Mesodermal cell (in vitro differentiated cells): ENCODE data around the gene C1orf174.

Experiments
- H3K27ac ChIP-seq: 2 replicates; pipeline ENCODE4 v1.7.0; 2013; ENCODE audit warnings: mild to moderate bottlenecking, low read depth, low read length, moderate library complexity; ENCODE audit not compliant: severe bottlenecking
- H3K36me3 ChIP-seq: 2 replicates; pipeline ENCODE4 v1.7.1; 2013; ENCODE audit warnings: mild to moderate bottlenecking, low read length, moderate library complexity; ENCODE audit not compliant: control insufficient read depth, insufficient read depth
- H3K4me1 ChIP-seq: one replicate; pipeline ENCODE4 v1.7.1; 2013; ENCODE audit warnings: mild to moderate bottlenecking, low read length; ENCODE audit not compliant: insufficient read depth, control insufficient read depth, poor library complexity, severe bottlenecking
- H3K4me3 ChIP-seq: 2 replicates; pipeline ENCODE4 v1.7.0; 2013; ENCODE audit warnings: low read length, control low read depth, mild to moderate bottlenecking; ENCODE audit not compliant: insufficient read depth, poor library complexity, severe bottlenecking; ENCODE audit errors: extremely low read depth
- H3K9me3 ChIP-seq: 2 replicates; pipeline ENCODE4 v1.7.1; 2013; ENCODE audit warnings: mild to moderate bottlenecking, low read length, moderate library complexity; ENCODE audit not compliant: control insufficient read depth
- WGBS, 2 experiments: methylation state at CpG; one replicate each; pipeline ENCODE4 v1.1.5; 2013; ENCODE audit warnings: missing lambda C conversion rate in 2 of 2; ENCODE audit not compliant: insufficient coverage in 2 of 2; 5-methylcytosine and 5-hydroxymethylcytosine counted together

The C1orf174 gene

DNA sequence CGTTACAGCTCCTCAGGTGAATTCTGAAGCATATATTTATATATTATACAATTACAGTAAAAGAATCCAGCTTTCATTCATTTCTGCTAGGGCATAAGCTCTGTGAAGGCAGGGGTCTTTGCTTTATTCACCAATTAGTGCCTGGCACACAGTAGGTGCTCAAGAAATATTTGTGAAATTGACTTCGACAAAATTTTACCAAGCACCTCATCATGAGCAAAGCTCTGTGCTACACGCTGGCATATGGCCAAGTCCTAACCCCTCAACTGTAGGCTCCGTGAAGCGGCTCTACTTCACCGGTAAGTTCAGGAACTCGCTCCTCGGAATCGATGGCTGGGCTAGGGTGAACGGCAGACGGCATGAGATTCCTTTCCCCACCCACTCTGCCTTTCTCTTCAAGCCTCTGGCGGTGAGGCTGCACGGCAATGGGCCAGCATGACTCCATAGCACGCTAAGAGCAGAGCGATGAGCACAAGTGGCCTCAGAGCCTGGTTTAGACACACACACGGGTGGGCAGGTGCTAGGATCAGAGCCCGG, 8.7 kb downstream of the C1orf174 start:
- no peak overlapping the region for H3K27ac ChIP-seq
- H3K36me3 ChIP-seq = peaks cover 78% of the 10 kb centered on the region
- WGBS, 2 experiments = 96 to 98% methylated on average over 14 to 15 of the region's 17 CpGs
- H3K4me3 ChIP-seq = no peak overlapping the region
- H3K9me3 ChIP-seq = no peaks in the 10 kb centered on the region
- H3K4me1 ChIP-seq = no peaks in the 10 kb centered on the region

- WGBS, 2 experiments = 96 to 97% methylated on average over 22 to 23 of the region's 26 CpGs
- Histone ChIP-seq H3K4me3 (no peak overlapping the region), H3K36me3 (peaks cover 75% of the 10 kb centered on the region), H3K4me1 (no peaks in the 10 kb centered on the region), H3K27ac (no peak overlapping the region), H3K9me3 (no peaks in the 10 kb centered on the region)
These were observed 9.4 kb downstream of the C1orf174 start for GRCh38 chr1:3890389-3891328.

DNA sequence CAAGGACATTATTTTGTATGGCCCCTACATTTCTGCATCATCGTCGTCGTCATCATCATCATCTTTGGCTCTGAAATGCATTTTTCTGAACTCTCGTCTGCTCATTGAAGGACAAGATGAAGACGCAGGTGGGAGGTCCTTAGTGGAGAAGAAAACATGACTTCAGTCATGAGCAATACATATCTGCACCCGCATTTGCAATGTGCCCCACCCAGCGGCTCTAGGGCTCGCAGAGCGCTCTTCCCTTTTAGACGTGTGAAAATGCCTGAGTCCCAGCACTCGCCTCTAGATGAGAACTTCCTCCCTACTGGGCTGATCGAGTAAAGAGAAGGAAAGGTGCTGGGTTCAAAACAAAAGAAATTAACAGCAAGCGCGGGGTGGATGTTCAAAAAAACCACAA, 10.1 kb downstream of the C1orf174 start:
- no peaks in the 10 kb centered on the region for H3K4me1 ChIP-seq
- no peaks in the 10 kb centered on the region for H3K9me3 ChIP-seq
- WGBS, 2 experiments = 95 to 98% methylated on average over 11 to 13 of the region's 14 CpGs
- no peak overlapping the region for H3K27ac ChIP-seq
- H3K4me3 ChIP-seq = no peak overlapping the region
- peaks cover 70% of the 10 kb centered on the region for H3K36me3 ChIP-seq

GRCh38 chr1:3888301-3888700, 11.8 kb downstream of the C1orf174 start:
- H3K4me3 ChIP-seq = no peak overlapping the region
- no peaks in the 10 kb centered on the region for H3K4me1 ChIP-seq
- 93 to 95% methylated on average over 15 of the region's 15 CpGs for WGBS, 2 experiments
- H3K9me3 ChIP-seq = no peaks in the 10 kb centered on the region
- H3K36me3 ChIP-seq = peaks cover 66% of the 10 kb centered on the region
- H3K27ac ChIP-seq = no peak overlapping the region

GRCh38 chr1:3886691-3887090, 13.4 kb downstream of the C1orf174 start:
- 92 to 95% methylated on average over 7 of the region's 8 CpGs for WGBS, 2 experiments
- Histone ChIP-seq H3K36me3 (peaks cover 56% of the 10 kb centered on the region), H3K27ac (no peak overlapping the region)

GRCh38 chr1:3886106-3886670, 13.9 kb downstream of the C1orf174 start:
- 92 to 98% methylated on average over 13 to 15 of the region's 15 CpGs for WGBS, 2 experiments
- Histone ChIP-seq H3K27ac (no peak overlapping the region), H3K4me1 (no peaks in the 10 kb centered on the region), H3K36me3 (peaks cover 51% of the 10 kb centered on the region), H3K9me3 (no peaks in the 10 kb centered on the region), H3K4me3 (no peak overlapping the region)

More at GRCh38 chr1:3886691-3887090, 13.4 kb downstream of the C1orf174 start:
- no peaks in the 10 kb centered on the region for H3K9me3 ChIP-seq
- H3K4me1 ChIP-seq = no peaks in the 10 kb centered on the region
- H3K4me3 ChIP-seq = no peak overlapping the region

GRCh38 chr1:3885611-3886010, 14.5 kb downstream of the C1orf174 start:
- H3K27ac ChIP-seq = no peak overlapping the region
- no peak overlapping the region for H3K4me3 ChIP-seq
- peaks cover 46% of the 10 kb centered on the region for H3K36me3 ChIP-seq
- WGBS, 2 experiments = 84 to 94% methylated on average over 6 to 7 of the region's 7 CpGs
- no peaks in the 10 kb centered on the region for H3K4me1 ChIP-seq
- no peaks in the 10 kb centered on the region for H3K9me3 ChIP-seq

GRCh38 chr1:3884966-3885365, 15.1 kb downstream of the C1orf174 start:
- H3K4me1 ChIP-seq = no peaks in the 10 kb centered on the region
- H3K36me3 ChIP-seq = peaks cover 39% of the 10 kb centered on the region
- no peaks in the 10 kb centered on the region for H3K9me3 ChIP-seq
- 96 to 98% methylated on average over 11 of the region's 13 CpGs for WGBS, 2 experiments
- no peak overlapping the region for H3K4me3 ChIP-seq
- H3K27ac ChIP-seq = no peak overlapping the region

DNA sequence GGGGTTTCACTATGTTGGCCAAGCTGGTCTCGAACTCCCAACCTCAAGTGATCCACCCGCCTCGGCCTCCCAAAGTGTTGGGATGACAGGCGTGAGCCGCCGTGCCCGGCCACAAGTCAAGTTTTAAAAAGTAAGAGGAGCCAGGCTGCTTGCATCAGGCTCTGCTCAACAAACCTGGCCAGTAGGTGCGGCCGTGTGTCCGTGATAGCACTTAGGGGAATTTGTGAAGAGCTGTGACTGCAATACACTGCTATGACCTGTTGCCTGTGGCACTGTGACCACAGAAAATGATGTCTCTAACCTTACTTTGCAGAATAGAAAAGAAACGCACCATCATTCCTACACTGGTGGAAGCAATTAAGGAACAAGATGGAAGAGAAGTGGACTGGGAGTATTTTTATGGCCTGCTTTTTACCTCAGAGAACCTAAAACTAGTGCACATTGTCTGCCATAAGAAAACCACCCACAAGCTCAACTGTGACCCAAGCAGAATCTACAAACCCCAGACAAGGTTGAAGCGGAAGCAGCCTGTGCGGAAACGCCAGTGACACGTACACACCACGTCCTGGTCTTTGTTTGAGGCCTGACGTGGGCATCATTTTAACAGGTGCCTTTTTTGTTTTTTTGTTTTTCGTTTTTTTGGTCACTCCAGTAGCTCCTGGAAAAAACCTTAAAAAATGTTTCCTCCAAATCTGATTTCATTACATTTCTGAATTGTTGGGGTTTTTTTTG, 16.7 kb downstream of the C1orf174 start:
- no peak overlapping the region for H3K27ac ChIP-seq
- peaks cover 28% of the 10 kb centered on the region for H3K36me3 ChIP-seq
- no peak overlapping the region for H3K4me3 ChIP-seq
- H3K4me1 ChIP-seq = no peaks in the 10 kb centered on the region
- peaks cover 10% of the 10 kb centered on the region for H3K9me3 ChIP-seq
- WGBS, 2 experiments = 96 to 97% methylated on average over 16 to 17 of the region's 18 CpGs

GRCh38 chr1:3881193-3881480, 18.9 kb downstream of the C1orf174 start:
- Histone ChIP-seq H3K4me1 (no peaks in the 10 kb centered on the region), H3K9me3 (peaks cover 10% of the 10 kb centered on the region), H3K4me3 (no peak overlapping the region), H3K36me3 (peaks cover 10% of the 10 kb centered on the region), H3K27ac (no peak overlapping the region)
- WGBS, 2 experiments = 100% methylated on average over 1 to 3 of the region's 5 CpGs
